ENCODE results near the gene FGF16. TPM values are rescaled to one million over a fixed set of nuclear protein-coding genes. Genes with fewer than 3 reads are reported as not detected.
"Not testable (repeated sequence)": the region's sequence is repeated elsewhere in the genome, so short reads cannot be mapped to it uniquely, and the experiment has no call there.

The FGF16 gene
- total and polyA plus RNA-seq, 3 experiments from 2014 or later = not detected

- H3K36me3 ChIP-seq (ENCODE audit: insufficient read depth, low read length) = no peaks in the 10 kb centered on the region
- no peaks in the 10 kb centered on the region for H3K4me1 ChIP-seq (ENCODE audit: insufficient read depth, low read length)
- no peak overlapping the region for H3K4me3 ChIP-seq (ENCODE audit: low read length)
- H3K4me1 Mint-ChIP-seq = peaks cover 7 to 17% (median 9%) of the 10 kb centered on the region in 3 donors
- H3K4me3 Mint-ChIP-seq = no peak overlapping the region
- ChIA-PET CTCF (no interaction called here), POLR2A (no interaction called here)
- H3K9me3 Mint-ChIP-seq = no peaks in the 10 kb centered on the region
- H3K27ac Mint-ChIP-seq = no peak overlapping the region
- DNase-seq = no peak
- H3K27me3 ChIP-seq (ENCODE audit: insufficient read depth, low read length, poor library complexity, severe bottlenecking) = no peaks in the 10 kb centered on the region
- no peaks in the 10 kb centered on the region for H3K36me3 Mint-ChIP-seq
- no peak overlapping the region for H3K27ac ChIP-seq (ENCODE audit: low read depth, low read length)
- no peaks in the 10 kb centered on the region for H3K9me3 ChIP-seq (ENCODE audit: low read length)
- peaks cover 6 to 14% of the 10 kb centered on the region in 2 donors for H3K27me3 Mint-ChIP-seq
These were observed 3.8 kb downstream of the FGF16 start for GRCh38 chrX:77450996-77451395.

GRCh38 chrX:77453190-77453589, 6.0 kb downstream of the FGF16 start:
- Histone ChIP-seq H3K4me1 (ENCODE audit: insufficient read depth, low read length) (no peaks in the 10 kb centered on the region), H3K27me3 (ENCODE audit: insufficient read depth, low read length, poor library complexity, severe bottlenecking) (no peaks in the 10 kb centered on the region), H3K36me3 (ENCODE audit: insufficient read depth, low read length) (no peaks in the 10 kb centered on the region), H3K4me3 (ENCODE audit: low read length) (no peak overlapping the region), H3K27ac (ENCODE audit: low read depth, low read length) (no peak overlapping the region), H3K9me3 (ENCODE audit: low read length) (no peaks in the 10 kb centered on the region)
- ChIA-PET POLR2A (no interaction called here), CTCF (no interaction called here)
- no peak overlapping the region for H3K4me3 Mint-ChIP-seq
- no peak for DNase-seq
- H3K9me3 Mint-ChIP-seq = no peaks in the 10 kb centered on the region
- peaks cover 6 to 9% of the 10 kb centered on the region in 2 donors for H3K27me3 Mint-ChIP-seq
- H3K27ac Mint-ChIP-seq = no peak overlapping the region
- H3K36me3 Mint-ChIP-seq = no peaks in the 10 kb centered on the region
- peaks cover 0 to 4% (median 0%) of the 10 kb centered on the region in 3 donors for H3K4me1 Mint-ChIP-seq

GRCh38 chrX:77455437-77455836, 8.2 kb downstream of the FGF16 start:
- CTCF ChIA-PET = no interaction called here
- Mint-ChIP-seq H3K36me3 (no peaks in the 10 kb centered on the region), H3K4me3 (no peak overlapping the region), H3K4me1 (no peaks in the 10 kb centered on the region), H3K9me3 (no peaks in the 10 kb centered on the region), H3K27me3 (peaks cover 0 to 4% of the 10 kb centered on the region in 2 donors), H3K27ac (no peak overlapping the region)
- no peak for DNase-seq
- no peaks in the 10 kb centered on the region for H3K27me3 ChIP-seq (ENCODE audit: insufficient read depth, low read length, poor library complexity, severe bottlenecking)
- POLR2A ChIA-PET = no interaction called here
- H3K4me3 ChIP-seq (ENCODE audit: low read length) = no peak overlapping the region
- no peaks in the 10 kb centered on the region for H3K9me3 ChIP-seq (ENCODE audit: low read length)
- H3K27ac ChIP-seq (ENCODE audit: low read depth, low read length) = no peak overlapping the region
- no peaks in the 10 kb centered on the region for H3K36me3 ChIP-seq (ENCODE audit: insufficient read depth, low read length)
- H3K4me1 ChIP-seq (ENCODE audit: insufficient read depth, low read length) = no peaks in the 10 kb centered on the region

GRCh38 chrX:77484045-77484444, 36.9 kb downstream of the FGF16 start:
- Histone ChIP-seq H3K36me3 (ENCODE audit: insufficient read depth, low read length) (no peaks in the 10 kb centered on the region), H3K4me1 (ENCODE audit: insufficient read depth, low read length) (no peaks in the 10 kb centered on the region), H3K9me3 (ENCODE audit: low read length) (no peaks in the 10 kb centered on the region), H3K27me3 (ENCODE audit: insufficient read depth, low read length, poor library complexity, severe bottlenecking) (no peaks in the 10 kb centered on the region), H3K4me3 (ENCODE audit: low read length) (no peak overlapping the region), H3K27ac (ENCODE audit: low read depth, low read length) (no peak overlapping the region)
- Mint-ChIP-seq H3K27ac (no peak overlapping the region), H3K9me3 (peaks cover 5 to 18% (median 12%) of the 10 kb centered on the region in 5 donors), H3K36me3 (peaks cover 0 to 4% (median 0%) of the 10 kb centered on the region in 3 donors), H3K4me1 (no peaks in the 10 kb centered on the region), H3K4me3 (no peak overlapping the region), H3K27me3 (peaks cover 11 to 15% of the 10 kb centered on the region in 2 donors)
- no peak for DNase-seq
- ChIA-PET CTCF (no interaction called here), POLR2A (no interaction called here)

- no peak overlapping the region for H3K27ac ChIP-seq (ENCODE audit: low read depth, low read length)
- no peak overlapping the region for H3K4me3 ChIP-seq (ENCODE audit: low read length)
- Mint-ChIP-seq H3K27me3 (peaks cover 0 to 18% of the 10 kb centered on the region in 2 donors), H3K4me1 (no peaks in the 10 kb centered on the region), H3K27ac (peak overlapping the region in 1 of 8 donors; percentile 65), H3K36me3 (no peaks in the 10 kb centered on the region), H3K4me3 (no peak overlapping the region), H3K9me3 (no peaks in the 10 kb centered on the region)
- ChIA-PET POLR2A (no interaction called here), CTCF (no interaction called here)
- no peaks in the 10 kb centered on the region for H3K27me3 ChIP-seq (ENCODE audit: insufficient read depth, low read length, poor library complexity, severe bottlenecking)
- no peaks in the 10 kb centered on the region for H3K4me1 ChIP-seq (ENCODE audit: insufficient read depth, low read length)
- H3K9me3 ChIP-seq (ENCODE audit: low read length) = no peaks in the 10 kb centered on the region
- no peaks in the 10 kb centered on the region for H3K36me3 ChIP-seq (ENCODE audit: insufficient read depth, low read length)
- DNase-seq = no peak
These were observed 46.7 kb downstream of the FGF16 start for GRCh38 chrX:77493677-77494553.

- H3K4me3 ChIP-seq (ENCODE audit: low read length); H3K27ac Mint-ChIP-seq; H3K27me3 ChIP-seq (ENCODE audit: insufficient read depth, low read length, poor library complexity, severe bottlenecking); H3K36me3 ChIP-seq (ENCODE audit: insufficient read depth, low read length); H3K9me3 ChIP-seq (ENCODE audit: low read length); H3K27me3 Mint-ChIP-seq; DNase-seq; CTCF ChIA-PET; H3K27ac ChIP-seq (ENCODE audit: low read depth, low read length); POLR2A ChIA-PET; H3K4me1 ChIP-seq (ENCODE audit: insufficient read depth, low read length); H3K9me3 Mint-ChIP-seq; H3K36me3 Mint-ChIP-seq; H3K4me3 Mint-ChIP-seq: not testable (repeated sequence)
- peaks cover 3 to 15% (median 11%) of the 10 kb centered on the region in 3 donors for H3K4me1 Mint-ChIP-seq
These were observed 53.0 kb downstream of the FGF16 start for GRCh38 chrX:77500164-77500563.

GRCh38 chrX:77502951-77503525, 55.8 kb downstream of the FGF16 start:
- Histone ChIP-seq H3K27ac (ENCODE audit: low read depth, low read length) (no peak overlapping the region), H3K9me3 (ENCODE audit: low read length) (no peaks in the 10 kb centered on the region), H3K36me3 (ENCODE audit: insufficient read depth, low read length) (no peaks in the 10 kb centered on the region), H3K4me3 (ENCODE audit: low read length) (no peak overlapping the region), H3K27me3 (ENCODE audit: insufficient read depth, low read length, poor library complexity, severe bottlenecking) (no peaks in the 10 kb centered on the region), H3K4me1 (ENCODE audit: insufficient read depth, low read length) (no peaks in the 10 kb centered on the region)
- Mint-ChIP-seq H3K4me1 (peaks cover 3 to 18% (median 15%) of the 10 kb centered on the region in 3 donors), H3K4me3 (no peak overlapping the region), H3K9me3 (no peaks in the 10 kb centered on the region), H3K36me3 (peaks cover 0 to 15% (median 1%) of the 10 kb centered on the region in 3 donors), H3K27me3 (no peaks in the 10 kb centered on the region), H3K27ac (peak overlapping the region in 4 of 8 donors; percentile 11 to 65 (median 53))
- POLR2A ChIA-PET = no interaction called here
- CTCF ChIA-PET = no interaction called here
- DNase-seq = no peak

- Histone ChIP-seq H3K4me1 (ENCODE audit: insufficient read depth, low read length) (no peaks in the 10 kb centered on the region), H3K9me3 (ENCODE audit: low read length) (no peaks in the 10 kb centered on the region), H3K27me3 (ENCODE audit: insufficient read depth, low read length, poor library complexity, severe bottlenecking) (no peaks in the 10 kb centered on the region), H3K4me3 (ENCODE audit: low read length) (no peak overlapping the region), H3K27ac (ENCODE audit: low read depth, low read length) (no peak overlapping the region), H3K36me3 (ENCODE audit: insufficient read depth, low read length) (no peaks in the 10 kb centered on the region)
- ChIA-PET POLR2A (no interaction called here), CTCF (no interaction called here)
- H3K4me3 Mint-ChIP-seq = no peak overlapping the region
- DNase-seq = no peak
- no peaks in the 10 kb centered on the region for H3K27me3 Mint-ChIP-seq
- H3K36me3 Mint-ChIP-seq = peaks cover 0 to 35% (median 4%) of the 10 kb centered on the region in 3 donors
- peak overlapping the region in 2 of 8 donors; percentile 4 to 15 for H3K27ac Mint-ChIP-seq
- H3K4me1 Mint-ChIP-seq = peaks cover 3 to 15% (median 14%) of the 10 kb centered on the region in 3 donors
- H3K9me3 Mint-ChIP-seq = no peaks in the 10 kb centered on the region
These were observed 58.0 kb downstream of the FGF16 start for GRCh38 chrX:77505227-77505626.
